ENCODE results near the gene GIMD1. TPM values are rescaled to one million over a fixed set of nuclear protein-coding genes. Genes with fewer than 3 reads are reported as not detected.

Gene GIMD1
- total RNA-seq, 1 donor from 2014 or later: not detected

- Mint-ChIP-seq H3K27me3 (ENCODE audit: low read depth, unreplicated experiment) (no peaks in the 10 kb centered on the region), H3K27ac (ENCODE audit: unreplicated experiment) (no peak overlapping the region), H3K4me3 (ENCODE audit: unreplicated experiment) (no peak overlapping the region), H3K4me1 (ENCODE audit: low read depth, unreplicated experiment) (peaks cover 23% of the 10 kb centered on the region), H3K36me3 (ENCODE audit: low read depth, unreplicated experiment) (no peaks in the 10 kb centered on the region), H3K9me3 (ENCODE audit: unreplicated experiment) (no peaks in the 10 kb centered on the region)
- Histone ChIP-seq H2AFZ (ENCODE audit: low read depth, low read length) (no peak overlapping the region), H3K4me3 (ENCODE audit: insufficient read depth, low read depth, low read length) (no peak overlapping the region), H4K20me1 (ENCODE audit: insufficient read depth, low read length) (no peaks in the 10 kb centered on the region), H3K4me1 (ENCODE audit: insufficient read depth, low read length) (peaks cover 11% of the 10 kb centered on the region), H3K79me2 (ENCODE audit: insufficient read depth, low read length) (no peaks in the 10 kb centered on the region), H3K9me3 (ENCODE audit: insufficient read depth, low read depth, low read length) (peaks cover 3% of the 10 kb centered on the region), H3K9ac (ENCODE audit: low read length) (no peak overlapping the region), H3K4me2 (ENCODE audit: low read length) (no peak overlapping the region), H3K27me3 (ENCODE audit: insufficient read depth, low read length) (no peaks in the 10 kb centered on the region), H3K27ac (ENCODE audit: low read depth, low read length) (no peak overlapping the region), H3K36me3 (ENCODE audit: insufficient read depth, low read length) (no peaks in the 10 kb centered on the region)
- FAIRE-seq (no peak), DNase-seq (ENCODE audit: low read depth) (no peak)
- TF ChIP-seq EZH2 (IDR thresholded peaks at IDR 0.05; ENCODE audit: insufficient read depth, low read length): no peak
- TF ChIP-seq, protein P1, sequence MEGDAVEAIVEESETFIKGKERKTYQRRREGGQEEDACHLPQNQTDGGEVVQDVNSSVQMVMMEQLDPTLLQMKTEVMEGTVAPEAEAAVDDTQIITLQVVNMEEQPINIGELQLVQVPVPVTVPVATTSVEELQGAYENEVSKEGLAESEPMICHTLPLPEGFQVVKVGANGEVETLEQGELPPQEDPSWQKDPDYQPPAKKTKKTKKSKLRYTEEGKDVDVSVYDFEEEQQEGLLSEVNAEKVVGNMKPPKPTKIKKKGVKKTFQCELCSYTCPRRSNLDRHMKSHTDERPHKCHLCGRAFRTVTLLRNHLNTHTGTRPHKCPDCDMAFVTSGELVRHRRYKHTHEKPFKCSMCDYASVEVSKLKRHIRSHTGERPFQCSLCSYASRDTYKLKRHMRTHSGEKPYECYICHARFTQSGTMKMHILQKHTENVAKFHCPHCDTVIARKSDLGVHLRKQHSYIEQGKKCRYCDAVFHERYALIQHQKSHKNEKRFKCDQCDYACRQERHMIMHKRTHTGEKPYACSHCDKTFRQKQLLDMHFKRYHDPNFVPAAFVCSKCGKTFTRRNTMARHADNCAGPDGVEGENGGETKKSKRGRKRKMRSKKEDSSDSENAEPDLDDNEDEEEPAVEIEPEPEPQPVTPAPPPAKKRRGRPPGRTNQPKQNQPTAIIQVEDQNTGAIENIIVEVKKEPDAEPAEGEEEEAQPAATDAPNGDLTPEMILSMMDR (IDR thresholded peaks at IDR 0.05; ENCODE audit: insufficient read depth, low read depth, low read length): no peak
Measured at GRCh38 chr4:106362086-106362825, 6.3 kb downstream of the GIMD1 start.

DNA sequence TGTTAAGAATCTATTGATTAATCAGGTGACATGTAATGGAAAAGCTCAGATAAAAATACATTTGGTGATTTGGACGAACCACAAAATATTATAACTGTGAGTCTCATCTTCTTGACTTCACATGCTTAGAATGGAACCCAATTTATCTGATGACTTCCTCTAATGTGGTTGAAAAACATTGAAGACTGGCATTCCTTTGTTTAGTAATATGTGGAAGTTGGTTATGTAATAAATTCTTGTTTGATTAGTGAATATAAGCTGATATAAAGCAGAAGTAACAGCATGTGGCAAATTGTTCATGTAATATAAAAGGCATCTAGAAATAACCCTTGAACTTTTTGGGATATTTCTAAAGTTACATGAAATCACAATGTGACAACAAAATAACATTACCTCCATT is 9.7 kb downstream of the GIMD1 start:
- no peaks in the 10 kb centered on the region for H3K79me2 ChIP-seq (ENCODE audit: insufficient read depth, low read length)
- H4K20me1 ChIP-seq (ENCODE audit: insufficient read depth, low read length): no peaks in the 10 kb centered on the region
- DNase-seq (ENCODE audit: low read depth): peak; percentile 90
- no peak overlapping the region for H3K4me3 Mint-ChIP-seq (ENCODE audit: unreplicated experiment)
- peak overlapping the region; percentile 53 for H3K27ac ChIP-seq (ENCODE audit: low read depth, low read length)
- peaks cover 2% of the 10 kb centered on the region for H3K9me3 Mint-ChIP-seq (ENCODE audit: unreplicated experiment)
- no peak overlapping the region for H3K4me3 ChIP-seq (ENCODE audit: insufficient read depth, low read depth, low read length)
- H3K9me3 ChIP-seq (ENCODE audit: insufficient read depth, low read depth, low read length): no peaks in the 10 kb centered on the region
- no peak overlapping the region for H3K9ac ChIP-seq (ENCODE audit: low read length)
- H3K36me3 ChIP-seq (ENCODE audit: insufficient read depth, low read length): no peaks in the 10 kb centered on the region
- TF ChIP-seq EZH2 (IDR thresholded peaks at IDR 0.05; ENCODE audit: insufficient read depth, low read length): no peak
- TF ChIP-seq, protein P1 (IDR thresholded peaks at IDR 0.05; ENCODE audit: insufficient read depth, low read depth, low read length): no peak
- no peak overlapping the region for H2AFZ ChIP-seq (ENCODE audit: low read depth, low read length)
- peaks cover 1% of the 10 kb centered on the region for H3K4me1 Mint-ChIP-seq (ENCODE audit: low read depth, unreplicated experiment)
- no peaks in the 10 kb centered on the region for H3K36me3 Mint-ChIP-seq (ENCODE audit: low read depth, unreplicated experiment)
- FAIRE-seq: peak; percentile 92
- H3K27me3 ChIP-seq (ENCODE audit: insufficient read depth, low read length): no peaks in the 10 kb centered on the region
- no peak overlapping the region for H3K4me2 ChIP-seq (ENCODE audit: low read length)
- H3K4me1 ChIP-seq (ENCODE audit: insufficient read depth, low read length): no peaks in the 10 kb centered on the region
- no peak overlapping the region for H3K27ac Mint-ChIP-seq (ENCODE audit: unreplicated experiment)
- no peaks in the 10 kb centered on the region for H3K27me3 Mint-ChIP-seq (ENCODE audit: low read depth, unreplicated experiment)

- H2AFZ ChIP-seq (ENCODE audit: low read depth, low read length): no peak overlapping the region
- H3K9ac ChIP-seq (ENCODE audit: low read length): no peak overlapping the region
- no peaks in the 10 kb centered on the region for H3K9me3 ChIP-seq (ENCODE audit: insufficient read depth, low read depth, low read length)
- no peak overlapping the region for H3K4me3 ChIP-seq (ENCODE audit: insufficient read depth, low read depth, low read length)
- H3K36me3 ChIP-seq (ENCODE audit: insufficient read depth, low read length): no peaks in the 10 kb centered on the region
- peaks cover 2% of the 10 kb centered on the region for H3K9me3 Mint-ChIP-seq (ENCODE audit: unreplicated experiment)
- H3K4me2 ChIP-seq (ENCODE audit: low read length): no peak overlapping the region
- no peak overlapping the region for H3K27ac Mint-ChIP-seq (ENCODE audit: unreplicated experiment)
- no peaks in the 10 kb centered on the region for H3K27me3 Mint-ChIP-seq (ENCODE audit: low read depth, unreplicated experiment)
- H3K79me2 ChIP-seq (ENCODE audit: insufficient read depth, low read length): no peaks in the 10 kb centered on the region
- no peaks in the 10 kb centered on the region for H4K20me1 ChIP-seq (ENCODE audit: insufficient read depth, low read length)
- H3K4me1 Mint-ChIP-seq (ENCODE audit: low read depth, unreplicated experiment): no peaks in the 10 kb centered on the region
- DNase-seq (ENCODE audit: low read depth) (no peak), FAIRE-seq (no peak)
- no peak overlapping the region for H3K4me3 Mint-ChIP-seq (ENCODE audit: unreplicated experiment)
- H3K4me1 ChIP-seq (ENCODE audit: insufficient read depth, low read length): peaks cover 3% of the 10 kb centered on the region
- H3K36me3 Mint-ChIP-seq (ENCODE audit: low read depth, unreplicated experiment): no peaks in the 10 kb centered on the region
- TF ChIP-seq EZH2 (IDR thresholded peaks at IDR 0.05; ENCODE audit: insufficient read depth, low read length): no peak
- TF ChIP-seq, protein P1 (IDR thresholded peaks at IDR 0.05; ENCODE audit: insufficient read depth, low read depth, low read length): no peak
- no peaks in the 10 kb centered on the region for H3K27me3 ChIP-seq (ENCODE audit: insufficient read depth, low read length)
- no peak overlapping the region for H3K27ac ChIP-seq (ENCODE audit: low read depth, low read length)
Measured at GRCh38 chr4:106355193-106355592, 13.4 kb downstream of the GIMD1 start.
